ENCODE data around the gene MSRB2. TPM values are rescaled to one million over a fixed set of nuclear protein-coding genes. Genes with fewer than 3 reads are reported as not detected.

Gene MSRB2
- total RNA-seq, 1 experiment from 2014 or later, result 9.6 TPM

- TF ChIP-seq IRF2 (CRISPR knock-in tag; IDR thresholded peaks at IDR 0.05; ENCODE audit: borderline replicate concordance, low read depth) (no peak), RORB (CRISPR knock-in tag; IDR thresholded peaks at IDR 0.05) (no peak), MXD4 (CRISPR knock-in tag; IDR thresholded peaks at IDR 0.05; ENCODE audit: borderline replicate concordance) (no peak), ZMAT4 (CRISPR knock-in tag; IDR thresholded peaks at IDR 0.05) (no peak), ZNF425 (CRISPR knock-in tag; conservative IDR thresholded peaks at IDR 0.05) (peak; percentile 63; the same call in 1 of the 2 replicates), CREB1 (CRISPR knock-in tag; IDR thresholded peaks at IDR 0.05) (no peak), MLX (CRISPR knock-in tag; IDR thresholded peaks at IDR 0.05) (no peak), ZNF671 (CRISPR knock-in tag; IDR thresholded peaks at IDR 0.05) (peak; percentile 74; the same call in 1 of the 2 replicates), NFATC4 (CRISPR knock-in tag; IDR thresholded peaks at IDR 0.05) (no peak; the same call in 1 of the 2 replicates), SMAD3 (CRISPR knock-in tag; IDR thresholded peaks at IDR 0.05; ENCODE audit: borderline replicate concordance) (no peak), ERG (CRISPR knock-in tag; IDR thresholded peaks at IDR 0.05) (peak; percentile 58; the same call in 1 of the 2 replicates), E2F4 (CRISPR knock-in tag; IDR thresholded peaks at IDR 0.05; ENCODE audit: borderline replicate concordance, low read depth) (no peak), CREM (CRISPR knock-in tag; IDR thresholded peaks at IDR 0.05) (no peak), EMX1 (CRISPR knock-in tag; IDR thresholded peaks at IDR 0.05) (peak; percentile 91; the same call in 1 of the 2 replicates), PRRX2 (CRISPR knock-in tag; IDR thresholded peaks at IDR 0.05) (0 out of 2 replicates have a peak, but pooled peaks have one; percentile 54), NFYB (CRISPR knock-in tag; conservative IDR thresholded peaks at IDR 0.05; ENCODE audit: low read depth) (no peak), TEAD4 (CRISPR knock-in tag; IDR thresholded peaks at IDR 0.05) (no peak), ATF1 (CRISPR knock-in tag; IDR thresholded peaks at IDR 0.05) (no peak), ZNF396 (CRISPR knock-in tag; IDR thresholded peaks at IDR 0.05; ENCODE audit: borderline replicate concordance) (no peak), ETV6 (CRISPR knock-in tag; IDR thresholded peaks at IDR 0.05) (0 out of 2 replicates have a peak, but pooled peaks have one; percentile 32), FOXJ3 (CRISPR knock-in tag; IDR thresholded peaks at IDR 0.05; ENCODE audit: borderline replicate concordance) (no peak), SP1 (CRISPR knock-in tag; conservative IDR thresholded peaks at IDR 0.05) (no peak), ZNF232 (CRISPR knock-in tag; IDR thresholded peaks at IDR 0.05) (no peak), TP53 (CRISPR knock-in tag; IDR thresholded peaks at IDR 0.05) (no peak)
- TF ChIP-seq, protein P1, sequence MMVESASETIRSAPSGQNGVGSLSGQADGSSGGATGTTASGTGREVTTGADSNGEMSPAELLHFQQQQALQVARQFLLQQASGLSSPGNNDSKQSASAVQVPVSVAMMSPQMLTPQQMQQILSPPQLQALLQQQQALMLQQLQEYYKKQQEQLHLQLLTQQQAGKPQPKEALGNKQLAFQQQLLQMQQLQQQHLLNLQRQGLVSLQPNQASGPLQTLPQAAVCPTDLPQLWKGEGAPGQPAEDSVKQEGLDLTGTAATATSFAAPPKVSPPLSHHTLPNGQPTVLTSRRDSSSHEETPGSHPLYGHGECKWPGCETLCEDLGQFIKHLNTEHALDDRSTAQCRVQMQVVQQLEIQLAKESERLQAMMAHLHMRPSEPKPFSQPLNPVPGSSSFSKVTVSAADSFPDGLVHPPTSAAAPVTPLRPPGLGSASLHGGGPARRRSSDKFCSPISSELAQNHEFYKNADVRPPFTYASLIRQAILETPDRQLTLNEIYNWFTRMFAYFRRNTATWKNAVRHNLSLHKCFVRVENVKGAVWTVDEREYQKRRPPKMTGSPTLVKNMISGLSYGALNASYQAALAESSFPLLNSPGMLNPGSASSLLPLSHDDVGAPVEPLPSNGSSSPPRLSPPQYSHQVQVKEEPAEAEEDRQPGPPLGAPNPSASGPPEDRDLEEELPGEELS (CRISPR knock-in tag; IDR thresholded peaks at IDR 0.05), result peak; percentile 16; the same call in 1 of the 2 replicates
- TF ChIP-seq, protein P2, sequence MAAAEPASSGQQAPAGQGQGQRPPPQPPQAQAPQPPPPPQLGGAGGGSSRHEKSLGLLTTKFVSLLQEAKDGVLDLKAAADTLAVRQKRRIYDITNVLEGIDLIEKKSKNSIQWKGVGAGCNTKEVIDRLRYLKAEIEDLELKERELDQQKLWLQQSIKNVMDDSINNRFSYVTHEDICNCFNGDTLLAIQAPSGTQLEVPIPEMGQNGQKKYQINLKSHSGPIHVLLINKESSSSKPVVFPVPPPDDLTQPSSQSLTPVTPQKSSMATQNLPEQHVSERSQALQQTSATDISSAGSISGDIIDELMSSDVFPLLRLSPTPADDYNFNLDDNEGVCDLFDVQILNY (CRISPR knock-in tag; IDR thresholded peaks at IDR 0.05), result no peak
- TF ChIP-seq, protein P3, sequence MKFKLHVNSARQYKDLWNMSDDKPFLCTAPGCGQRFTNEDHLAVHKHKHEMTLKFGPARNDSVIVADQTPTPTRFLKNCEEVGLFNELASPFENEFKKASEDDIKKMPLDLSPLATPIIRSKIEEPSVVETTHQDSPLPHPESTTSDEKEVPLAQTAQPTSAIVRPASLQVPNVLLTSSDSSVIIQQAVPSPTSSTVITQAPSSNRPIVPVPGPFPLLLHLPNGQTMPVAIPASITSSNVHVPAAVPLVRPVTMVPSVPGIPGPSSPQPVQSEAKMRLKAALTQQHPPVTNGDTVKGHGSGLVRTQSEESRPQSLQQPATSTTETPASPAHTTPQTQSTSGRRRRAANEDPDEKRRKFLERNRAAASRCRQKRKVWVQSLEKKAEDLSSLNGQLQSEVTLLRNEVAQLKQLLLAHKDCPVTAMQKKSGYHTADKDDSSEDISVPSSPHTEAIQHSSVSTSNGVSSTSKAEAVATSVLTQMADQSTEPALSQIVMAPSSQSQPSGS (CRISPR knock-in tag; IDR thresholded peaks at IDR 0.05; ENCODE audit: borderline replicate concordance, low read depth), result no peak
Observed at GRCh38 chr10:23055424-23056185, 39.8 kb upstream of the MSRB2 start (continued).

Data from WTC11 (cell line).